ENCODE data around the gene TPCN2.

Gene TPCN2

GRCh38 chr11:69065147-69065710 lies 16.5 kb downstream of the TPCN2 start:
- H2BK12ac ChIP-seq (ENCODE audit: low read length in 2 of 2), result no peak overlapping the region
- peaks cover 34 to 64% of the 10 kb centered on the region in 2 experiments for H3K36me3 ChIP-seq (ENCODE audit: control insufficient read depth in 1 of 2, insufficient read depth in 2 of 2, low read depth in 1 of 2, low read length in 2 of 2)
- no peak overlapping the region for H3K4me2 ChIP-seq (ENCODE audit: low read length, poor library complexity, severe bottlenecking)
- H4K91ac ChIP-seq (ENCODE audit: low read length), result no peak overlapping the region
- H3K27me3 ChIP-seq (ENCODE audit: control insufficient read depth in 1 of 2, insufficient read depth in 1 of 2, low read length in 2 of 2), result no peaks in the 10 kb centered on the region
- H3K18ac ChIP-seq (ENCODE audit: low read depth in 1 of 2, low read length in 2 of 2), result no peak overlapping the region
- no peak overlapping the region for H2AK5ac ChIP-seq (ENCODE audit: low read length, severe bottlenecking)
- H2BK5ac ChIP-seq (ENCODE audit: low read depth, low read length, poor library complexity, severe bottlenecking), result no peak overlapping the region
- H3K4me1 ChIP-seq (ENCODE audit: control insufficient read depth, insufficient read depth, low read depth, low read length), result peaks cover 16% of the 10 kb centered on the region
- no peak overlapping the region for H3K27ac ChIP-seq (ENCODE audit: low read length, poor library complexity, severe bottlenecking)
- H2BK15ac ChIP-seq (ENCODE audit: low read depth, poor library complexity, severe bottlenecking), result peak overlapping the region; percentile 15
- no peak overlapping the region for H4K8ac ChIP-seq (ENCODE audit: low read length)
- peaks cover 34% of the 10 kb centered on the region for H3K79me1 ChIP-seq (replicated peaks; ENCODE audit: low read length, poor library complexity, severe bottlenecking)
- H3K9ac ChIP-seq (ENCODE audit: low read length), result no peak overlapping the region
- H3K14ac ChIP-seq (ENCODE audit: low read length in 2 of 2), result no peak overlapping the region
- no peak for DNase-seq
- H2AFZ ChIP-seq (ENCODE audit: low read depth, low read length), result no peak overlapping the region
- H3K4me3 ChIP-seq (ENCODE audit: insufficient read depth in 1 of 2, low read depth in 1 of 2, low read length in 2 of 2), result no peak overlapping the region
- H3K4ac ChIP-seq (ENCODE audit: low read depth in 1 of 2, low read length in 2 of 2), result no peak overlapping the region
- H3K23ac ChIP-seq (ENCODE audit: low read length in 2 of 2), result no peak overlapping the region
- H2BK120ac ChIP-seq (ENCODE audit: low read depth, low read length), result no peak overlapping the region
- WGBS, result 93% methylated on average over 19 of the region's 19 CpGs
- H3K9me3 ChIP-seq (ENCODE audit: control insufficient read depth, low read length), result no peaks in the 10 kb centered on the region

- no peak overlapping the region for H2BK15ac ChIP-seq (ENCODE audit: low read depth, poor library complexity, severe bottlenecking)
- peaks cover 27% of the 10 kb centered on the region for H3K79me1 ChIP-seq (replicated peaks; ENCODE audit: low read length, poor library complexity, severe bottlenecking)
- no peak overlapping the region for H2AK5ac ChIP-seq (ENCODE audit: low read length, severe bottlenecking)
- DNase-seq, result no peak
- H3K4me2 ChIP-seq (ENCODE audit: low read length, poor library complexity, severe bottlenecking), result no peak overlapping the region
- H2BK5ac ChIP-seq (ENCODE audit: low read depth, low read length, poor library complexity, severe bottlenecking), result no peak overlapping the region
- WGBS, result 93% methylated on average over 30 of the region's 30 CpGs
- H3K4me1 ChIP-seq (ENCODE audit: control insufficient read depth, insufficient read depth, low read depth, low read length), result peaks cover 16% of the 10 kb centered on the region
- H3K9me3 ChIP-seq (ENCODE audit: control insufficient read depth, low read length), result no peaks in the 10 kb centered on the region
- no peak overlapping the region for H3K23ac ChIP-seq (ENCODE audit: low read length in 2 of 2)
- H3K18ac ChIP-seq (ENCODE audit: low read depth in 1 of 2, low read length in 2 of 2), result no peak overlapping the region
- H4K91ac ChIP-seq (ENCODE audit: low read length), result no peak overlapping the region
- no peak overlapping the region for H2BK12ac ChIP-seq (ENCODE audit: low read length in 2 of 2)
- H4K8ac ChIP-seq (ENCODE audit: low read length), result peak overlapping the region; percentile 9
- H3K14ac ChIP-seq (ENCODE audit: low read length in 2 of 2), result no peak overlapping the region
- peaks cover 39 to 65% of the 10 kb centered on the region in 2 experiments for H3K36me3 ChIP-seq (ENCODE audit: control insufficient read depth in 1 of 2, insufficient read depth in 2 of 2, low read depth in 1 of 2, low read length in 2 of 2)
- H3K27me3 ChIP-seq (ENCODE audit: control insufficient read depth in 1 of 2, insufficient read depth in 1 of 2, low read length in 2 of 2), result no peaks in the 10 kb centered on the region
- no peak overlapping the region for H2BK120ac ChIP-seq (ENCODE audit: low read depth, low read length)
- no peak overlapping the region for H2AFZ ChIP-seq (ENCODE audit: low read depth, low read length)
- no peak overlapping the region for H3K27ac ChIP-seq (ENCODE audit: low read length, poor library complexity, severe bottlenecking)
- H3K4ac ChIP-seq (ENCODE audit: low read depth in 1 of 2, low read length in 2 of 2), result no peak overlapping the region
- H3K4me3 ChIP-seq (ENCODE audit: insufficient read depth in 1 of 2, low read depth in 1 of 2, low read length in 2 of 2), result no peak overlapping the region
- no peak overlapping the region for H3K9ac ChIP-seq (ENCODE audit: low read length)
These were observed 17.7 kb downstream of the TPCN2 start for GRCh38 chr11:69066122-69067112.

- no peak overlapping the region for H3K14ac ChIP-seq (ENCODE audit: low read length in 2 of 2)
- no peak overlapping the region for H2AK5ac ChIP-seq (ENCODE audit: low read length, severe bottlenecking)
- H3K36me3 ChIP-seq (ENCODE audit: control insufficient read depth in 1 of 2, insufficient read depth in 2 of 2, low read depth in 1 of 2, low read length in 2 of 2), result peaks cover 42 to 68% of the 10 kb centered on the region in 2 experiments
- H3K4ac ChIP-seq (ENCODE audit: low read depth in 1 of 2, low read length in 2 of 2), result no peak overlapping the region
- H4K8ac ChIP-seq (ENCODE audit: low read length), result no peak overlapping the region
- no peak overlapping the region for H3K9ac ChIP-seq (ENCODE audit: low read length)
- H3K4me1 ChIP-seq (ENCODE audit: control insufficient read depth, insufficient read depth, low read depth, low read length), result peaks cover 16% of the 10 kb centered on the region
- no peak overlapping the region for H2AFZ ChIP-seq (ENCODE audit: low read depth, low read length)
- H3K4me2 ChIP-seq (ENCODE audit: low read length, poor library complexity, severe bottlenecking), result no peak overlapping the region
- H3K23ac ChIP-seq (ENCODE audit: low read length in 2 of 2), result no peak overlapping the region
- no peak overlapping the region for H2BK5ac ChIP-seq (ENCODE audit: low read depth, low read length, poor library complexity, severe bottlenecking)
- no peak overlapping the region for H2BK120ac ChIP-seq (ENCODE audit: low read depth, low read length)
- no peak overlapping the region for H4K91ac ChIP-seq (ENCODE audit: low read length)
- no peak for DNase-seq
- H2BK12ac ChIP-seq (ENCODE audit: low read length in 2 of 2), result no peak overlapping the region
- WGBS, result 95% methylated on average over 13 of the region's 13 CpGs
- H3K79me1 ChIP-seq (replicated peaks; ENCODE audit: low read length, poor library complexity, severe bottlenecking), result peaks cover 24% of the 10 kb centered on the region
- no peak overlapping the region for H3K27ac ChIP-seq (ENCODE audit: low read length, poor library complexity, severe bottlenecking)
- H3K27me3 ChIP-seq (ENCODE audit: control insufficient read depth in 1 of 2, insufficient read depth in 1 of 2, low read length in 2 of 2), result no peaks in the 10 kb centered on the region
- no peak overlapping the region for H2BK15ac ChIP-seq (ENCODE audit: low read depth, poor library complexity, severe bottlenecking)
- H3K4me3 ChIP-seq (ENCODE audit: insufficient read depth in 1 of 2, low read depth in 1 of 2, low read length in 2 of 2), result no peak overlapping the region
- no peaks in the 10 kb centered on the region for H3K9me3 ChIP-seq (ENCODE audit: control insufficient read depth, low read length)
- H3K18ac ChIP-seq (ENCODE audit: low read depth in 1 of 2, low read length in 2 of 2), result no peak overlapping the region
These were observed 18.5 kb downstream of the TPCN2 start for GRCh38 chr11:69067200-69067599.

- no peak overlapping the region for H4K8ac ChIP-seq (ENCODE audit: low read length)
- H3K9ac ChIP-seq (ENCODE audit: low read length), result no peak overlapping the region
- no peak overlapping the region for H2BK120ac ChIP-seq (ENCODE audit: low read depth, low read length)
- no peak overlapping the region for H3K4me3 ChIP-seq (ENCODE audit: insufficient read depth in 1 of 2, low read depth in 1 of 2, low read length in 2 of 2)
- H3K27ac ChIP-seq (ENCODE audit: low read length, poor library complexity, severe bottlenecking), result no peak overlapping the region
- peaks cover 15% of the 10 kb centered on the region for H3K79me1 ChIP-seq (replicated peaks; ENCODE audit: low read length, poor library complexity, severe bottlenecking)
- H3K14ac ChIP-seq (ENCODE audit: low read length in 2 of 2), result no peak overlapping the region
- no peak overlapping the region for H3K23ac ChIP-seq (ENCODE audit: low read length in 2 of 2)
- peaks cover 43 to 47% of the 10 kb centered on the region in 2 experiments for H3K36me3 ChIP-seq (ENCODE audit: control insufficient read depth in 1 of 2, insufficient read depth in 2 of 2, low read depth in 1 of 2, low read length in 2 of 2)
- H2BK5ac ChIP-seq (ENCODE audit: low read depth, low read length, poor library complexity, severe bottlenecking), result no peak overlapping the region
- no peaks in the 10 kb centered on the region for H3K9me3 ChIP-seq (ENCODE audit: control insufficient read depth, low read length)
- H2BK12ac ChIP-seq (ENCODE audit: low read length in 2 of 2), result no peak overlapping the region
- no peak overlapping the region for H4K91ac ChIP-seq (ENCODE audit: low read length)
- H3K4ac ChIP-seq (ENCODE audit: low read depth in 1 of 2, low read length in 2 of 2), result no peak overlapping the region
- WGBS, result 97% methylated on average over 23 of the region's 23 CpGs
- peaks cover 23% of the 10 kb centered on the region for H3K4me1 ChIP-seq (ENCODE audit: control insufficient read depth, insufficient read depth, low read depth, low read length)
- H3K18ac ChIP-seq (ENCODE audit: low read depth in 1 of 2, low read length in 2 of 2), result no peak overlapping the region
- no peaks in the 10 kb centered on the region for H3K27me3 ChIP-seq (ENCODE audit: control insufficient read depth in 1 of 2, insufficient read depth in 1 of 2, low read length in 2 of 2)
- no peak overlapping the region for H2AFZ ChIP-seq (ENCODE audit: low read depth, low read length)
- no peak overlapping the region for H2AK5ac ChIP-seq (ENCODE audit: low read length, severe bottlenecking)
- H3K4me2 ChIP-seq (ENCODE audit: low read length, poor library complexity, severe bottlenecking), result no peak overlapping the region
- DNase-seq, result no peak
- H2BK15ac ChIP-seq (ENCODE audit: low read depth, poor library complexity, severe bottlenecking), result no peak overlapping the region
These were observed 22.5 kb downstream of the TPCN2 start for GRCh38 chr11:69071086-69071800.
